GM10266 (cell line): ENCODE data around the gene RAD54L2.
"Not testable (repeated sequence)": the region's sequence is repeated elsewhere in the genome, so short reads cannot be mapped to it uniquely, and the experiment has no call there.

Source experiments
- DNase-seq: peaks from one replicate; pipeline ENCODE4 v3.0.0; 2012; ENCODE audit errors: extremely low spot score
- TF ChIP-seq, protein P1 (sequence below): IDR thresholded peaks from 2 replicates; pipeline ENCODE4 v1.5.1; 2012; ENCODE audit warnings: mild to moderate bottlenecking, low read depth; ENCODE audit not compliant: control insufficient read depth, insufficient read depth; ENCODE audit errors: missing control alignments

RAD54L2 gene

DNA sequence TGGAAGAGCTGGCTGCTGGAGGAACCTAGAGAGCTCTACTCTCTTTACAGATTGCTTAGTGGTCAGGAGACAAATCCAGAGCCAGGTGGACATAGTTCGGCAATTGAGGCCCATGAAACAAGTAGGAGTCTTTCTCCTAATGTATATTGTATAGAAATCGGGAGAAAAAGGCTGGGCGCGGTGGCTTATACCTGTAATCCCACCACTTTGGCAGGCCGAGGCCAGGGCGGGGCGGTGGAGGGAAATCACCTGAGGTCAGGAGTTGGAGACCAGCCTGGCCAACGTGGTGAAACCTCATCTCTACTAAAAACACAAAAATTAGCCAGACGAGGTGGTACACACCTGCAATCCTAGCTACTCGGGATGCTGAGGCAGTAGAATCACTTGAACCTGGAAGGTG is 10.8 kb downstream of the RAD54L2 start:
- no peak for DNase-seq
- TF ChIP-seq, protein P1, sequence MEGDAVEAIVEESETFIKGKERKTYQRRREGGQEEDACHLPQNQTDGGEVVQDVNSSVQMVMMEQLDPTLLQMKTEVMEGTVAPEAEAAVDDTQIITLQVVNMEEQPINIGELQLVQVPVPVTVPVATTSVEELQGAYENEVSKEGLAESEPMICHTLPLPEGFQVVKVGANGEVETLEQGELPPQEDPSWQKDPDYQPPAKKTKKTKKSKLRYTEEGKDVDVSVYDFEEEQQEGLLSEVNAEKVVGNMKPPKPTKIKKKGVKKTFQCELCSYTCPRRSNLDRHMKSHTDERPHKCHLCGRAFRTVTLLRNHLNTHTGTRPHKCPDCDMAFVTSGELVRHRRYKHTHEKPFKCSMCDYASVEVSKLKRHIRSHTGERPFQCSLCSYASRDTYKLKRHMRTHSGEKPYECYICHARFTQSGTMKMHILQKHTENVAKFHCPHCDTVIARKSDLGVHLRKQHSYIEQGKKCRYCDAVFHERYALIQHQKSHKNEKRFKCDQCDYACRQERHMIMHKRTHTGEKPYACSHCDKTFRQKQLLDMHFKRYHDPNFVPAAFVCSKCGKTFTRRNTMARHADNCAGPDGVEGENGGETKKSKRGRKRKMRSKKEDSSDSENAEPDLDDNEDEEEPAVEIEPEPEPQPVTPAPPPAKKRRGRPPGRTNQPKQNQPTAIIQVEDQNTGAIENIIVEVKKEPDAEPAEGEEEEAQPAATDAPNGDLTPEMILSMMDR: no peak

DNA sequence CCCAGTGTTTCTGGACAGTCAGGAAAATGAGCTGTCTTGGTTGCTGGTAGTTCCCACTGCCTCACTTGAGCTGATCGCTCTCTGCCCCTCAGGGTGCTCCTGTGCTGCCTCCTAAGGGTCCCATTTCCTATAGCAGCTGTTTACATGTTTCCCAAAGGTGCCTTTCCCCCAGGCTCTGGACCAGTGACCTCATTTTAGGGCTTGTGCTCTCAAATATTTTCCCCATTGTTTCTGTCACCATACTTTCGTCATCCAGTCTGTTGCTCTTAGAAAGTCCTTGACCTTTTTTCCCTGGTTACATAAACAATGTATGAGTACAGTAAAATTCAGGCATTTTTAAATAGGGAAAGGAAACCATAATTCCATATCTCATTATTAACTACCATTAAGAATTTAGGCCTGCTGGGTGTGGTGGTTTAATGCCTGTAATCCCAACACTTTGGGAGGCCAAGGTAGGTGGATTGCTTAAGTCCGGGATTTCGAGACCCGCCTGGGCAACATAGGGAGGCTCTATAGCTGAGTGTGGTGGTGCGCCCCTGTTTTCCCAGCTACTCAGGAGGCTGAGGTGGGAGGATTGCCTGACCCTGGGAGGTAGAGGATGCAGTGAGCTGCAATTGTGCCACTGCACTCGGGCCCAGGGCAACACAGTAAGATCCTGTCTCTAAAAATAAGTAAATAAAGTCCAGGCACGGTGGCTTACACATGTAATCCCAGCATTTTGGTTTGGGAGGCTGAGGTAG is 11.7 kb downstream of the RAD54L2 start:
- no peak for DNase-seq
- TF ChIP-seq, protein P1: no peak

DNA sequence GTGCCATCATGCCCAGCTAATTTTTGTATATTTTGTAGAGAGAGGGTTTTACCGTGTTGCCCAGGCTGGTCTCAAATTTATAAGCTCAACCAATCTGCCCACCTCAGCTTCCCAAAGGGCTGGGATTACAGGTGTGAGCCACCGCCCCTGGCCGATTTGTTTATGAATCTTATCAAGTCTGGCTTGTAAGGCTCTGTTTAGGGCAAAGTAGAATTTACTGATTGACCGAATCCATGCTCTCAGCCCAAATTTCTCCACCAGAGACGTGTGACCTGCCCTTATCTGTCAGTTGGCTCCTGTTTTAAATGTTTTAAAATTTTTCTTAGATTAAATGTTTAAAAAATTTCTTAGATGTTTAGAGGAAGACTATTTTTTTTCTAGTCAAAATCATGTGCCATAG is 19.5 kb downstream of the RAD54L2 start:
- TF ChIP-seq, protein P1: no peak
- no peak for DNase-seq

DNA sequence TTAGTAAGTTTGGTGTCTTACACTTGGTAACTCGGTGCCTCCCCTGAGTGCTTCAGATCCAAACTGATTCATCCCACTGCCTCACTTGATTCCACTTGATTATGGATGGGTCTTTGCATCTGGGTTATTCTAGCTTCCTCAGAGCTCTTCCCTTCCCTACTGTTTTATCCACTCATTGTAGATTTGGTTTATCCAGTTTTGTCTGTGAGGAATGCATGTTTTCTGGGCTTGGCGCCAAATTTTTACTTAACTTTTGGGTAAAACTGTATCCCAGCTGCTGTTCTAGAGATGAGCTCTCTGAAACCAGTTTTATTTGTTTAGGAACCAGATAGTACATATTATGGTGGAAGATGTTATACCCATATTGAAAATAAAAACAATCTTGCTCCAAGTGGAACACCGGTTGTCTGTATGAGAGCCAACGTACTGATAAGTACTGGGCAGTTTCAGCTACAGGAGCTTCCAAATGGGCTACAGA is 20.9 kb downstream of the RAD54L2 start:
- no peak for DNase-seq
- TF ChIP-seq, protein P1: no peak

DNA sequence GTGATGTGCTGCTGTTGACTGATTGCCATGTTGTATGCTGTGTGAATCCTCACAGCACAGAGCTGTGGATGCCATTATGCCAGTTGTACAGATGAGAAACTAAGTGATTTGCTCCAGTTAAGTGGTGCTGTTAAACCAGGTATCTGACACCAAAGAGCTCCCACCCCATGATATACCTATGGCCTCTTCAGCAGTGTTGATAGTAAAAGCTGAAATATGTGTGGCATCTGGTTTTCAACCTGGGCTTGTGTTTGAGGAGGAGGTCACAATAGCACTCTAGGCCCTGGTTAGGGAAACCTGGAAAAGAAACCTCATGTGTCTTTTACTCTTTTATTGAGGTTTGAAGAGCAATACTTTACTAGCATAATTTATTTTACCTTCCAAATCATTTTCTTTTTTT is 21.4 kb downstream of the RAD54L2 start:
- no peak for DNase-seq
- TF ChIP-seq, protein P1: no peak

DNA sequence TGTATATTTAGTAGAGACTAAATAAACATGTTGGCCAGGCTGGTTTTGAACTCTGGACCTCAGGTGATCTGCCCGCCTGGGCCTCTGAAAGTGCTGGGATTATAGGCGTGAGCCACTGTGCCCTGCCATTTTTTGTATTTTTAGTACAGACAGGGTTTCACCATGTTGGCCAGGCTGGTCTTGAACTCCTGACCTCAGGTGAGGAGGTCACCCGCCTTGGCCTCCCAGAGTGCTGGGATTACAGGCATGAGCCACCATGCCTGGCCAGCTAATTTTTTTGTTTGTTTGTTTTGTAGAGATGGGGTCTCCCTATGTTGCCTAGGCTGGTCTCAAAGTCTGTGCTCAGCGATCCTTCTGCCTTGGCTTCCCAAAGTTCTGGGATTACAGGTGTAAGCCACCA is 23.9 kb downstream of the RAD54L2 start:
- not testable (repeated sequence) for DNase-seq

DNA sequence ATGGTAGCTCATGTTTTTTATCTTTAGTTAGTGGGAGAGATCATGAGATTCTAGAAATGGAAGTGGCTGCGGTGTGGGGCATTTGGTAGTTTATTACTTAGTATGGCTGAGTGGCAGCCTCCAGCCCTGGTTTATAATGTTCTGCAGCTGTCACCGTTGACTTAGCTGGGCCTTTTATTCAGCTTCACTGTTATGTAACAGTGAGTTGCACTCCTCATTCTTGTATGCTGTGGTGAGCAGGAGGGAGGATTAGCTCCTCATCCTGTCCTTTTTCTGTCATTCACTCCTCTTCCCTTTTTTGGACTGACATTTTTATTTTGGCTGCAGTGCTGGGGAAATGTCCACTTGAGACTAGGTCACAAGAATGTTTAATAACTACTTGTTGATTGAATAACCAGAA is 29.5 kb downstream of the RAD54L2 start:
- TF ChIP-seq, protein P1: no peak
- no peak for DNase-seq
